SK-N-SH (cell line): Measurements from ENCODE around the gene KCND3. TPM values are rescaled to one million over a fixed set of nuclear protein-coding genes. Genes with fewer than 3 reads are reported as not detected.
A peak's percentile ranks its signal among the peaks of the same experiment; 100 is the strongest.

Experiments used
- CTCF ChIA-PET: fragments of 300-600, 350-600 bp; formaldehyde crosslinking; extraction: SDS; loops from one replicate; lab custom pipeline; 2021; lab: Yijun Ruan, JAX
- POLR2A ChIA-PET: fragments of 350-600 bp; sonication (Branson Sonifier 250); formaldehyde crosslinking; extraction: SDS; loops from one replicate; lab custom pipeline; 2020; ENCODE audit warnings: antibody characterized with exemption, inconsistent platforms; lab: Yijun Ruan, JAX
- DNase-seq: peaks from one replicate; pipeline ENCODE4 v3.0.0; 2012
- H2AFZ ChIP-seq: fragments of 200-600 bp; sonication (generic); 2 replicates; pipeline ENCODE4 v1.8.1; 2016; ENCODE audit warnings: antibody characterized with exemption, mild to moderate bottlenecking, low read depth
- H3F3A ChIP-seq: fragments of 200-600 bp; sonication (generic); replicated peaks from 2 replicates; pipeline ENCODE3; 2016; ENCODE audit warnings: antibody characterized with exemption, mild to moderate bottlenecking; ENCODE audit not compliant: insufficient read depth
- H3K27ac ChIP-seq, 2 experiments: fragments of 200-500 bp in 1 of 2; fragments of 200-600 bp in 1 of 2; sonication (Bioruptor generic) in 1 of 2; sonication (generic), shearing (Covaris generic) in 1 of 2; 2 replicates each; pipeline versions ENCODE4 v1.5.1 to v1.6.1; 2014 to 2016; ENCODE audit warnings: low read depth in 2 of 2, inconsistent platforms in 1 of 2, low read length in 1 of 2, mild to moderate bottlenecking in 1 of 2, mixed read lengths in 1 of 2
- H3K27me3 ChIP-seq: fragments of 200-600 bp; sonication (generic), shearing (Covaris generic); 2 replicates; pipeline ENCODE4 v1.6.1; 2016; ENCODE audit warnings: mixed run types; ENCODE audit not compliant: insufficient read depth
- H3K36me3 ChIP-seq, 2 experiments: fragments of 200-500 bp in 1 of 2; fragments of 200-600 bp in 1 of 2; sonication (Bioruptor generic) in 1 of 2; sonication (generic) in 1 of 2; replicated peaks in 1 of 2; 2 replicates each; pipeline versions ENCODE3 to v1.5.1; 2014 to 2016; ENCODE audit warnings: low read length in 1 of 2, mild to moderate bottlenecking in 1 of 2; ENCODE audit not compliant: insufficient read depth in 2 of 2, control insufficient read depth in 1 of 2
- H3K4me1 ChIP-seq, 2 experiments: fragments of 200-500 bp in 1 of 2; fragments of 200-600 bp in 1 of 2; sonication (Bioruptor generic) in 1 of 2; sonication (generic), shearing (Covaris generic) in 1 of 2; 2 replicates each; pipeline versions ENCODE4 v1.5.1 to v1.6.1; 2014 to 2016; ENCODE audit warnings: low read depth in 1 of 2, low read length in 1 of 2, mixed run types in 1 of 2; ENCODE audit not compliant: insufficient read depth in 2 of 2, control insufficient read depth in 1 of 2
- H3K4me2 ChIP-seq: fragments of 200-600 bp; sonication (generic), shearing (Covaris generic); 2 replicates; pipeline ENCODE4 v1.6.1; 2017; ENCODE audit warnings: mixed run types
- H3K4me3 ChIP-seq, 2 experiments: fragments of 200-500 bp in 1 of 2; fragments of 200-600 bp in 1 of 2; sonication (Bioruptor generic) in 1 of 2; sonication (generic), shearing (Covaris generic) in 1 of 2; 2 replicates each; pipeline versions ENCODE4 v1.5.1 to v1.8.1; 2014 to 2016; ENCODE audit warnings: low read depth in 2 of 2, inconsistent platforms in 1 of 2, low read length in 1 of 2, mild to moderate bottlenecking in 1 of 2, mixed read lengths in 1 of 2, moderate library complexity in 1 of 2
- H3K79me2 ChIP-seq: fragments of 200-600 bp; sonication (generic); 2 replicates; pipeline ENCODE4 v1.8.1; 2017; ENCODE audit warnings: mild to moderate bottlenecking; ENCODE audit not compliant: insufficient read depth
- H3K9ac ChIP-seq: fragments of 200-600 bp; sonication (generic); 2 replicates; pipeline ENCODE4 v1.6.1; 2017; ENCODE audit warnings: mixed run types
- H3K9me2 ChIP-seq: fragments of 200-600 bp; sonication (generic); 2 replicates; pipeline ENCODE4 v1.6.1; 2017; ENCODE audit warnings: mixed run types
- H3K9me3 ChIP-seq: fragments of 200-600 bp; sonication (generic); 2 replicates; pipeline ENCODE4 v1.6.1; 2017; ENCODE audit warnings: mixed run types, mild to moderate bottlenecking, moderate library complexity
- H4K20me1 ChIP-seq: fragments of 200-600 bp; sonication (generic); 2 replicates; pipeline ENCODE4 v1.6.1; 2017; ENCODE audit warnings: mild to moderate bottlenecking, mixed run types; ENCODE audit not compliant: insufficient read depth
- CHD2 ChIP-seq: fragments of 150-350 bp; IDR thresholded peaks from 2 replicates; pipeline ENCODE4 v1.6.1; 2018; ENCODE audit warnings: low read length; ENCODE audit not compliant: partially characterized antibody
- FOSL2 ChIP-seq: IDR thresholded peaks from 2 replicates; pipeline ENCODE4 v1.4.0; 2012; ENCODE audit warnings: low read depth, mild to moderate bottlenecking, moderate library complexity, borderline replicate concordance
- FOXJ3 ChIP-seq: sonication (generic); formaldehyde crosslinking; IDR thresholded peaks from 2 replicates; pipeline ENCODE4 v1.5.1; 2020; ENCODE audit warnings: mild to moderate bottlenecking, missing genetic modification reagents
- FOXM1 ChIP-seq: IDR thresholded peaks from 2 replicates; pipeline ENCODE4 v1.4.0; 2012; ENCODE audit warnings: low read depth, mild to moderate bottlenecking
- GABPA ChIP-seq: IDR thresholded peaks from 2 replicates; pipeline ENCODE4 v1.4.0; 2012; ENCODE audit warnings: low read depth, mild to moderate bottlenecking
- GATA2 ChIP-seq: sonication (generic); formaldehyde crosslinking; IDR thresholded peaks from 2 replicates; pipeline ENCODE4 v1.5.0; 2020; ENCODE audit warnings: mild to moderate bottlenecking, missing genetic modification reagents
- JUND ChIP-seq: IDR thresholded peaks from 2 replicates; pipeline ENCODE4 v1.4.0; 2012
- MAX ChIP-seq: IDR thresholded peaks from 2 replicates; pipeline ENCODE4 v1.4.0; 2012; ENCODE audit warnings: low read depth
- MEF2A ChIP-seq: IDR thresholded peaks from 2 replicates; pipeline ENCODE4 v1.4.0; 2012; ENCODE audit warnings: low read depth, borderline replicate concordance
- PBX3 ChIP-seq: IDR thresholded peaks from 2 replicates; pipeline ENCODE4; 2012
- POLR2AphosphoS5 ChIP-seq: IDR thresholded peaks from 2 replicates; pipeline ENCODE4 v1.6.1; 2012; ENCODE audit warnings: low read depth, low read length
- RAD21 ChIP-seq: IDR thresholded peaks from 2 replicates; pipeline ENCODE4 v1.6.1; 2012; ENCODE audit warnings: mild to moderate bottlenecking, low read length
- REST ChIP-seq: IDR thresholded peaks from 2 replicates; pipeline ENCODE4 v1.6.1; 2012; ENCODE audit warnings: mild to moderate bottlenecking, low read depth, low read length, moderate library complexity
- RFX5 ChIP-seq: IDR thresholded peaks from 2 replicates; pipeline ENCODE4 v1.6.1; 2012; ENCODE audit warnings: mild to moderate bottlenecking, improper control_type of control experiment, low read length
- RXRA ChIP-seq: IDR thresholded peaks from 2 replicates; pipeline ENCODE4 v1.4.0; 2012; ENCODE audit warnings: low read depth, mild to moderate bottlenecking, borderline replicate concordance
- TAF1 ChIP-seq: IDR thresholded peaks from 2 replicates; pipeline ENCODE4 v1.6.1; 2012; ENCODE audit warnings: low read depth, mild to moderate bottlenecking, low read length, moderate library complexity, borderline replicate concordance
- TEAD4 ChIP-seq: IDR thresholded peaks from 2 replicates; pipeline ENCODE4 v1.4.0; 2012; ENCODE audit warnings: mild to moderate bottlenecking, borderline replicate concordance; ENCODE audit not compliant: insufficient read depth
- USF1 ChIP-seq: IDR thresholded peaks from 2 replicates; pipeline ENCODE4 v1.4.0; 2012; ENCODE audit warnings: low read depth, borderline replicate concordance
- YY1 ChIP-seq: IDR thresholded peaks from 2 replicates; pipeline ENCODE4 v1.4.0; 2012; ENCODE audit warnings: low read depth, mild to moderate bottlenecking
- WGBS: methylation state at CpG from one replicate; pipeline ENCODE4 v1.1.6; 2017; ENCODE audit warnings: low lambda C conversion rate; 5-methylcytosine and 5-hydroxymethylcytosine counted together
- polyA plus RNA-seq, 3 experiments: library from polyadenylated mRNA; depleted of rRNA; stranded (reverse); fragments of >200 nt; gene quantifications; 2 replicates each; pipeline ENCODE4 v1.2.3, GENCODE V29; 2012
- TF ChIP-seq, protein P1 (sequence below): fragments of 200-600 bp; sonication (generic); IDR thresholded peaks from 2 replicates; pipeline ENCODE4 v1.6.1; 2017; ENCODE audit warnings: antibody characterized with exemption, mild to moderate bottlenecking, moderate library complexity
- TF ChIP-seq, protein P2 (sequence below): fragments of 150-350 bp; IDR thresholded peaks from 2 replicates; pipeline ENCODE4 v1.6.1; 2016; ENCODE audit warnings: mild to moderate bottlenecking, low read depth, low read length
- TF ChIP-seq, protein P3 (sequence below): fragments of 150-350 bp; IDR thresholded peaks from 2 replicates; pipeline ENCODE4 v1.6.1; 2017; ENCODE audit warnings: antibody characterized with exemption, low read length, low read depth, borderline replicate concordance

KCND3 gene
- polyA plus RNA-seq, 1 of the 3 experiments (the other 2 are of a cell fraction) = not detected

GRCh38 chr1:111739194-111739924 is 250.1 kb downstream of the KCND3 start, which contains the start of gene INKA2:
Gene INKA2 (minus strand): TSS chr1:111739395. CDS start chr1:111739242, 153 bp downstream.
- ChIA-PET POLR2A (interaction anchor here (1.0 to 2.6 kb wide), 3 partner anchors 11 to 16 kb away, joined by 3 to 19 read pairs (median 15); partner anchors contain the start of gene DDX20), CTCF (interaction anchor here (0.8 to 2.3 kb wide), 9 partner anchors 8 to 231 kb away, joined by 3 to 13 read pairs (median 6); partner anchors contain the start of gene DDX20)
- Histone ChIP-seq H2AFZ (peak within 1 kb of the TSS; percentile 96), H3K27ac (peak within 1 kb of the TSS; percentile 47 to 89), H3K4me3 (peak within 1 kb of the TSS; percentile 66 to 85), H3K9ac (peak within 1 kb of the TSS; percentile 56), H3F3A (peaks cover 6% of the 10 kb centered on the region), H3K4me1 (peaks cover 8 to 15% of the 10 kb centered on the region in 2 experiments; a peak in 3 of 4 replicates), H3K9me2 (no peaks in the 10 kb centered on the region), H3K4me2 (peak within 1 kb of the TSS; percentile 92), H3K36me3 (no peaks in the 10 kb centered on the region), H3K27me3 (no peaks in the 10 kb centered on the region), H3K9me3 (no peaks in the 10 kb centered on the region), H3K79me2 (no peaks in the 10 kb centered on the region), H4K20me1 (no peaks in the 10 kb centered on the region)
- 0% methylated on average over 29 of the region's 59 CpGs for WGBS
- DNase-seq = peak; percentile 94
- TF ChIP-seq FOXM1 = no peak
- no peak for TF ChIP-seq TEAD4
- no peak for TF ChIP-seq REST
- 0 out of 2 replicates have a peak, but pooled peaks have one; percentile 38 for TF ChIP-seq TAF1
- TF ChIP-seq USF1 = peak; percentile 68
- TF ChIP-seq GABPA = no peak
- peak; percentile 74; the same call in 1 of the 2 replicates for TF ChIP-seq RFX5
- no peak for TF ChIP-seq RAD21
- TF ChIP-seq CHD2 = no peak
- TF ChIP-seq PBX3 = no peak
- TF ChIP-seq, protein P1, sequence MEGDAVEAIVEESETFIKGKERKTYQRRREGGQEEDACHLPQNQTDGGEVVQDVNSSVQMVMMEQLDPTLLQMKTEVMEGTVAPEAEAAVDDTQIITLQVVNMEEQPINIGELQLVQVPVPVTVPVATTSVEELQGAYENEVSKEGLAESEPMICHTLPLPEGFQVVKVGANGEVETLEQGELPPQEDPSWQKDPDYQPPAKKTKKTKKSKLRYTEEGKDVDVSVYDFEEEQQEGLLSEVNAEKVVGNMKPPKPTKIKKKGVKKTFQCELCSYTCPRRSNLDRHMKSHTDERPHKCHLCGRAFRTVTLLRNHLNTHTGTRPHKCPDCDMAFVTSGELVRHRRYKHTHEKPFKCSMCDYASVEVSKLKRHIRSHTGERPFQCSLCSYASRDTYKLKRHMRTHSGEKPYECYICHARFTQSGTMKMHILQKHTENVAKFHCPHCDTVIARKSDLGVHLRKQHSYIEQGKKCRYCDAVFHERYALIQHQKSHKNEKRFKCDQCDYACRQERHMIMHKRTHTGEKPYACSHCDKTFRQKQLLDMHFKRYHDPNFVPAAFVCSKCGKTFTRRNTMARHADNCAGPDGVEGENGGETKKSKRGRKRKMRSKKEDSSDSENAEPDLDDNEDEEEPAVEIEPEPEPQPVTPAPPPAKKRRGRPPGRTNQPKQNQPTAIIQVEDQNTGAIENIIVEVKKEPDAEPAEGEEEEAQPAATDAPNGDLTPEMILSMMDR = no peak
- TF ChIP-seq, protein P2, sequence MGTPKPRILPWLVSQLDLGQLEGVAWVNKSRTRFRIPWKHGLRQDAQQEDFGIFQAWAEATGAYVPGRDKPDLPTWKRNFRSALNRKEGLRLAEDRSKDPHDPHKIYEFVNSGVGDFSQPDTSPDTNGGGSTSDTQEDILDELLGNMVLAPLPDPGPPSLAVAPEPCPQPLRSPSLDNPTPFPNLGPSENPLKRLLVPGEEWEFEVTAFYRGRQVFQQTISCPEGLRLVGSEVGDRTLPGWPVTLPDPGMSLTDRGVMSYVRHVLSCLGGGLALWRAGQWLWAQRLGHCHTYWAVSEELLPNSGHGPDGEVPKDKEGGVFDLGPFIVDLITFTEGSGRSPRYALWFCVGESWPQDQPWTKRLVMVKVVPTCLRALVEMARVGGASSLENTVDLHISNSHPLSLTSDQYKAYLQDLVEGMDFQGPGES = 0 out of 2 replicates have a peak, but pooled peaks have one; percentile 37
- TF ChIP-seq MAX = peak; percentile 42
- TF ChIP-seq POLR2AphosphoS5 = peak; percentile 15; the same call in 1 of the 2 replicates
- TF ChIP-seq FOXJ3 (CRISPR knock-in tag) = no peak
- TF ChIP-seq MEF2A = no peak
- no peak for TF ChIP-seq JUND
- no peak for TF ChIP-seq GATA2 (CRISPR knock-in tag)
- TF ChIP-seq, protein P3, sequence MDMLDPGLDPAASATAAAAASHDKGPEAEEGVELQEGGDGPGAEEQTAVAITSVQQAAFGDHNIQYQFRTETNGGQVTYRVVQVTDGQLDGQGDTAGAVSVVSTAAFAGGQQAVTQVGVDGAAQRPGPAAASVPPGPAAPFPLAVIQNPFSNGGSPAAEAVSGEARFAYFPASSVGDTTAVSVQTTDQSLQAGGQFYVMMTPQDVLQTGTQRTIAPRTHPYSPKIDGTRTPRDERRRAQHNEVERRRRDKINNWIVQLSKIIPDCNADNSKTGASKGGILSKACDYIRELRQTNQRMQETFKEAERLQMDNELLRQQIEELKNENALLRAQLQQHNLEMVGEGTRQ = no peak
- no peak for TF ChIP-seq YY1
- TF ChIP-seq RXRA = no peak
- TF ChIP-seq FOSL2 = no peak
